CD1c-positive myeloid dendritic cell (primary cell): Measurements from ENCODE around the gene CPO.
A peak's percentile ranks its signal among the peaks of the same experiment; 100 is the strongest.

Experiments
- DNase-seq: peaks from one replicate; pipeline ENCODE4 v3.0.0-alpha.2; 2016; ENCODE audit errors: extremely low spot score

The CPO gene

DNA sequence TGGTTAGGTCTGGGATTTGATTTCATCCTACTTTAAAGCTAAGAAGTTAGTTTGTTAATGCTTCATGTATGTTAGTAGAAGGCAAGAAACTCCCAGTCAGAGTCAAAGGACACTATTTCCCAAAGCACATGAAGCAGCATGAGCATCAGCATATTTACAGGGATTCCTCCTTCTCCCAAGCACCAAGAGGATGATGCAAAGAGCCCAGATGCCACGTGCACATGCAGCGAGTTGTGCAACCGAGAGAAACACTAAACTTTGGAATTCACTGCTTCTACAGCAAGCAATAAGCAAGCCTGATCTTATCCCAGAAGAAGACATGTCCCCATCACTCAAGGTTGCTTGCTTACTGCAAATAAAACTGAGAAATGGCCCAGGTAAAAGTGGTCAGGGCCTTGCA is 32.5 kb downstream of the CPO start:
- no peak for DNase-seq

DNA sequence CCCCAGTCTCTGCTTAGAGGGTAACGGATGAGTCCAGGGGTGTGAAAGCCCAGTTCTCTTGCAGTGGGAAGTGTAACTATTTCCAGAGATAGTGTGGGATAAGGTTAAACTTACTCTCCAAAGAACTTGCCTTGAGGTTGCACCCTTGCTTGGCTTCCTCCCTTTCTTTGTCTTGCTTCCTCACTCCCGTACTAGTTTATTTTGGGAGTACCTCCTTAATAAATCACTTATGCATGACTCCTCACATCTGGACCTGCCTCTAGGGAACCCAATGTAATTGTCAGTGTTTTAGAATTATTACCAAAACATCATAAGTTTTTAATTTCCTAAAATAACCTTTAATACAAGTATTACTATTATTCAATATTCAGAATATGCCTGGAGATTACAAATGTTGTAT is 35.2 kb downstream of the CPO start:
- DNase-seq: no peak

DNA sequence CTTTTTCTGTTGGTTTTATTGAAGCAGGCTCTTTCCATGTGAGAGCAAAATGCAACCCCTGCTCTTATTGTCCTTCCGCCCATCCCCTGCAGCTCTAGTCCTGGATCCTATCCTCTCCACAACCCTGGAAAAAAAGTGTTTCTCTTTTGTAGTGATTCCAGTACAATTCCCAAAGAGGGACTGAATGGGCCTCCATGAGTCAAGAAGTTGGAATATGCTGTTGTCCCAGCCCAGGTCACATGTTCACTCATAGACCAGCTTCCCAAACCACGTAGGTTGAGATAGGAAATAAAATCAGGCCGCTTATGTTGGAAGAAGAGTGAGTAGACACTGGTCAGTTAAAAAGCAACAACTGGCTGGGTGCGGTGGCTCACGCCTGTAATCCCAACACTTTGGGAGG is 39.4 kb downstream of the CPO start:
- no peak for DNase-seq

DNA sequence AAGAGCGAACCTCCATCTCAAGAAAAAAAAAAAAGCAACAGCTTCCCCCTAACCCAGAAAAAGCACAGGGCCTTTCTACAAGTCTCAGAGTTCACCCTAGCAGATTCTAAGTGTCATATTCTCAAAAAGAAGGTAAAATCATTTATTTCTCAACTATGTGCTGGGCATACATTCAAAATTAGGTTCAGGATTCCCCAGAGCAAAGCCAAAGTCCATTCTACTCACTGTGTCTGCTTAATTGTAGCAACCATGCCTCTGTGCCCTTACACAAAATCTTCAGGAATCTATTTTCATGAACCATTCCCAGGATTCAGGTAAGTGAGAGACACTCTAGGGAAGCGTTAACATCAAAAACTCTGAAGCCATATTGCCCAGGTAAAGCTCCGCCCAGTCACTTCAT is 40.0 kb downstream of the CPO start:
- DNase-seq: no peak

DNA sequence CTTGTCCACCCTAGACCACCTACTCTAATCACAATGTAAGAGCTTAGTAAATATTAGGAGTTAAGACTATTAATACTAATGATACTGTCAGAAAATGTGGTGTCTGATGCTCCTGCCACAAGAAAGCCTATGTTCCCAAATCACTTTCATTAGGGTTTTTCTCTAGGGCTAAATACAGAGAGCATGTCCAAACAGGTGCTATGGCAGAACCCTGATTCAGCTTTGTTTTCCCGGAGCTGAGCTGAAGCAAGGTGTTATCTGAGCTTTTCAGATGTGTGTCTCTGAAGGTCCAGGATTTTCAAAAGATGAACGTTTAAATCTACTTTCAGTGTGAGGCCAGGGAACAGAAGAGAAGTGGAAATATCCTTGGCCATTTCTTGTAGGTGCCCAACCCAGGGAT is 40.6 kb downstream of the CPO start:
- DNase-seq: no peak

DNA sequence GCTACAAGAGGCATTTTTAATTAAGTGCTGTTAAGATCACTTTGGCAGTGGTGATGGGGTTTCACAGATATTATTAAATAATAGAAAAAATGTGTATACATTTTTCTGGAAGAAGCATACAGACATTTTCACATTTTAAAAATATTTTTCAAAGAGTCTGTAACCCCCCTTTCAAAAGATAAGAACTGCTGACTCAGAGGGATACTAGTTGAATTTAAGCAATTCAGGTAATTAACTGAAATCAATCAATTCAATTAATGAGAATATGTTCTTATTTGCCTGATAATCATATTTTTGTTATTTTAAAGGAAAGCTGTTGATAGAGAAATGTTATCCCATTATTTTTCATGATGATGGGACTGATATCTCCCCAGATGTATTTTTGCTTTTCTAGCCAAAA is 41.1 kb downstream of the CPO start:
- DNase-seq: no peak

DNA sequence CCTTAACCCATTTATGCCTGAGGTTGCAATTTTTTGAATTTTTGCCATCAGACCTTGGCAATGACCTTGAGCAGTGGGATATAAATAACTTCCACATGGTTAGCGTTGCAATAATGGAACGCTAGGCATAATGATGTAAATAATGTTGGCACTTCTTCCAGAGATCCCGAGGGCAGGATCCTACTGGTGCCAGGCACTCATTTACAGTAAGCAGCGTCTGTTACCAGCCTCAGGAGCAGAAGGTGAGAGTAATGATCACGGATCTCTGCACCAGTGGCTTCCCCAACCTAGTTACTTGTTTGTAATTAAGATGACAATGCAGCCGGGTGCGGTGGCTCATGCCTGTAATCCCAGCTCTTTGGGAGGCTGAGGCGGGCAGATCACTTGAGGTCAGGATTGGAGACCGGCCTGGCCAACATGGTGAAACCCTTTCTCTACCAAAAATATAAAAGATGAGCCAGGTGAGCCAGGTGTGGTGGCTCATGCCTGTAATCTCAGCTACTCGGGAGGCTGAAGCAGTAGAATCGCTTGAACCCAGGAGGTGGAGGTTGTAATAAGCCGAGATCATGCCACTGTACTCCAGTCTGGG is 41.9 kb downstream of the CPO start:
- DNase-seq: no peak

DNA sequence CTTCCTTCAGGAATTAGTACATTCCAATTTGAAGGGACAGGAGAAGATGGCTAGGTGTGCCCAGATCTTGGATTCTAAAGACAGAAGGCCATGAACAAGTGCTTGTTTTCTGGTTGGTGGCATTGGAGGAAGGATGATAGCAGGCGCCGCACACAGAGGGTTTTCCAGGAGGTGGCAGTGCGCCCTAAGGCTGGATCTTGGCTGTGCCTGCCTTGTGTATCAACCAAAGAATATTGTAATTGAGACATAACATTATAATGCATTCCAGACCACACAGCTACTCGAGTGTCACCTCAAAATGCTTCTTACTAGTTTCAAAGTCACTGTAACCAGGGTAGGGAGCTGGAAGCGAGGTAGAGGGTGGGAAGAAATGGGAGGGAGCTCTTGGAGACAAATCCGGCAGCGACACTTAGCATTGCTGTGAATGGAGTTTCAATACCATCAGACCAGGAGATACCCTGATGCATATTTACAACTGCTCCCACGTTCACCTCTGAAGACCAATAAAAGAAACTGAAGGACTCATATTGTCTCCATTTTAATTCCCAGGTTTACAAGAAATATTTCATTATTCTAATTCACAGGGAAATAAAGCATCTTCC is 42.5 kb downstream of the CPO start:
- DNase-seq: peak; percentile 35

DNA sequence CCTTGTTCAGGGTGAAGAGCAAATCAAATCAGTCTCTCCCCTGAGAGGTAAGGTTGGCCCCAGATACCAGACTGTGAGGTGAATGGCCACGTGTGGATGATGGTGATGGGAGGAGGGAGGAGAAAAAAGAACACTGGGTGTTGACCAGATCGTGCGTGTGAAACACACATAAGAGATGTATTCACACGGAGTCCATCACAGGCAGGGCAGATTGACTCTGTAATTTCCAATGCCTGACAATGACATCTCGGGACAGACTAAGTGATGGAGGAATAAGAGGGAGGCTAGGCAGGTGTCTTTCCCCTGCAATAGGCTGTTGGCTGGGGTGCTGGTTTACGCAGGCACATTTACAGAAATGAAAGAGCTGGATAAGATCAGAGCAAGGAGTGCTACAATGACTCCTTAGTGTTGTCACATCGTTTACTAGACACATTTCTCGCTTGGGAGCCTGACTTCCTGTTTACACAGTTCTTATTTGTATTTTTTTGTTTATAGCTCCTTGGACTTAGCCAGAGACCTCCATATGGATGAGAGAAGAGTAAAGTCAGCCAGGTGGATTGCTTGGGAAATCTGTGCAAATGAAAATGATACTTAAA is 43.1 kb downstream of the CPO start:
- DNase-seq: peak; percentile 15

DNA sequence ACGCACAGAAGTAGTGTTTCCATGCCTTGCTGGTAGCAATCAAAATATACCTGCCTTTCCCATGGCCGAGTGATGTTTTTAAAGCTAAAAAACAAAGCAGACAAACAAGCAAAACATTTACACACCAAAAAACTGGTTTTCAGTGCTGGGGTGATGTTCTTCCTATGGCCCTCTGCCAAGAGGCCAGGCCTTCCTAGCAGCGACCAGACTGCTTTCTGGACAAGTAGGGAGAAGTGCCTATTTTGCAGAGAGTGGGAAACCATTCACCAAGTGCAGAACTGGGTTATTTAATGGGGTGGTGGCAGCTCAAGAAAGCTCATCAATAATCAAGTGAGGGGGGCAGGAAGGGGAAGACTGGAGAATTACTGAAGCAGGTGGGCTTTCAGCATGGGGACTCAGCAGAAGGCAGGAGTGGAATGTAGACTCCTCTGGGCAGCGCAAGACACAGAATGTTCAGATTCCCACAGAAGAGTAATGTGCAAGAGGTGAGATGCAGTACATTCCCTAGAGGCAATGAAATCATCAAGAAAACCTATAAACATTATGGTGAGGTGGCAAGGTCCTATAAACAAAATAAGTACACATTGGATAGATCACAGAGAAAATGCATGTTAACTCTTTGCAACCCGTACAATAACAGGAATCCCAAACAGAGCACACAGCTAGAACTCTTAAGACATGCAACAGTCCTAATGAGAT is 44.0 kb downstream of the CPO start:
- DNase-seq: no peak

DNA sequence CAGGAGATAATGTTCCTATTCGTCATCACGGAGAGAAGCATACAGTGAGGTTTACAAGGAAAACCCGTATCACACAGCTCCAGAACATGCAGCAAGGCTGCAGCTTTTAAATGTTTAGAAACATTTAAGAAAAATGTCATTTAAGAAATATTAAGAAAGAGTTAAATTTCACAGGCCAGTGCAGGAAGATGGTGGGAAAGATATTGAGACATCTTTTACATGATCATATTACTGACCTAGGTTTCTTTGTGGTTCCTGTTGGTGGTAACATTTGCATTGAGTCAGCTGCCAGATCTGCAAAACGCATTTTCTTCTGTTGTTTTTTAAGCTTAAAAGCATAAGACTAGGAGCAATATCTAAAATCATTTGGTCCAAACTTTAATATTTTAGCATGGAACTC is 44.9 kb downstream of the CPO start:
- DNase-seq: no peak

DNA sequence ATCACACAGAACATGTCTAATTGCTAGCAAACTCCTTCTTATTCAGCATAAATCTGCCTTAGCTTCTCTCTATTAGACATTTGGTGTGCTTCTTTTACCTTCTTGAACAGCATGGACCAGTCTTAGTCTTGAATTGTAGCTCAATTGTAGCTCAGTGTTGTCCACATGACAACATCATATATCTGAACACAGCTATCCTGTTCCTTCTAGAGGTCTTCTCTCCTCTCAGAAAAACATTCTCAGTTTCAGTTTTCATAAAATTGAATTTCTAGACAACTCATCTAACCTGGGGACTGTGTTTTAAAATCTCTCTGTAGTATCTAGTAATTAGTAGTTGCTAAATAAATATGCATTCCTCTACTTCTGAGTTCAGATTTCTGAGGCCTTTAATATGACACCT is 47.6 kb downstream of the CPO start:
- no peak for DNase-seq

DNA sequence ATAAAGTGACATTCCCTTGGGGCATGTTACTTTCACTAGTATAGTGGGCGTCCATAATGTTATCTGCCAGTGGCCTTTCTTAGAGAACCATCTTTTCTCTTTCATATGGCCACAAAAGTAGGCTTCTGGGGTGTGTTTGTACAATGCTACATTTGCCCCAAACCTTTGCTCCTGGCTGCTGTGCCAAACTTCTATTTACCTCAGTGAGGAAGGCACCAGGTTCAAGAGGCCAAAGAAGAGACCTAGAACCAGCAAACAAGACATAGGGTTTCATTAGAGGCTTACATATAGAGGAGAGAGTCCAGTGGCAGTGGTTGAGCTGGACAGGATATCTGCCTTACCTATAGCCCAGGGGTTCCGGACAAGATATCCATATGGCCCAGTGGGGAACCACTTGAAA is 48.5 kb downstream of the CPO start:
- no peak for DNase-seq

DNA sequence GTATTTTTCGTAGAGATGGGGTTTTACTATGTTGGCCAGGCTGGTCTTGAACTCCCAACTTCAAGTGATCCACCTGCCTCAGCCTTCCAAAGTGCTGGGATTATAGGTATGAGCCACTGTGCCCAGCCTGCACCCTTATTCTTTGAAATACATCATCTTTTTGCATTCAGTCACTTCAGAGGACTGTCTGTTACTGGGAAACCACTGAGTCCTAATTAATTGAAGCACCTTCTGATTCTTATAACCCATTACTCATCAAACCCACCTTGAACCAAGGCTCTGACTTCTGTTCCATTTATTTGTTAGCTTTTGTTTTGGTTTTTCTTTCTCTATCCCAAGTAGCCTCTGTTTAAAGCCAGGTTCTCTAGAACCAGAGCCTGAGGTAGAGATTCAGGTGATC is 49.6 kb downstream of the CPO start:
- DNase-seq: no peak

DNA sequence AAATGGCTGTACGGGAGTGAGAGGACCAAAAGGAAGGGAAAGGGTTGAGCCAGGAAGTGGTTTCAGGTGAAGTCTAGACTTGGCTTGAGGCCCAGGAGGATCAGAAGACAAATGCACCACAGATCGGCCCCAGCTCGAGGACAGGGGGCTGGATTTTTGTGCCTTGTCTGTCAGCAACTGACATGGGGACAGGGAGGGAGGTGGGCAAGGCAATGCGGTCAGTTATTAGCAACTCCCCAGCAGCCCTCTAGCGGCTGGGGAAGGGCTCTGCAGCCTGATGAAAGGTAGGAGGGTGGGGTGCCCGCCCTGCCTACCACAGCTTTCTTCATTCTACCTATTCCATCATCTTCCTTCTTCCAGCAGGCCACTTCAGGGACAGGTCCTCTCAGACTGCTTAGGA is 50.0 kb downstream of the CPO start:
- peak; percentile 40 for DNase-seq

DNA sequence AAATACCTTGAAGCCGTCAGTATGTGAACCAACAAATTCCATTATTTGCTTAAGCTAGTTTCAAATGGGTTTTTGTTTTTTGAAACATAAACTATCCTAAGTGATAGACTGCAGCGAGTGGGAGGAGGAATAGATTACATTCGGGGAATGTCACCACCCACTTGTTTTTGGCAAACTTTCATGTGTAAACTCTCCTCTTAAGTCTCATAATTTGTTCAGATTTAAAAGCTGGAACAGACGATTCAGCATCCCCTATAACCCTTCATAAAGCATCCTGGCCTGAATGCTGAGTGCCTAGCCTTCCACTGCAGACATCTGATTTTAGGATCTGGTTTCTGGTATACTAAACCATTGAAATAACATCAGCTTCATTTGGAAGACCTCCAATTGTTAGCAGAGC is 51.0 kb downstream of the CPO start:
- DNase-seq: no peak

DNA sequence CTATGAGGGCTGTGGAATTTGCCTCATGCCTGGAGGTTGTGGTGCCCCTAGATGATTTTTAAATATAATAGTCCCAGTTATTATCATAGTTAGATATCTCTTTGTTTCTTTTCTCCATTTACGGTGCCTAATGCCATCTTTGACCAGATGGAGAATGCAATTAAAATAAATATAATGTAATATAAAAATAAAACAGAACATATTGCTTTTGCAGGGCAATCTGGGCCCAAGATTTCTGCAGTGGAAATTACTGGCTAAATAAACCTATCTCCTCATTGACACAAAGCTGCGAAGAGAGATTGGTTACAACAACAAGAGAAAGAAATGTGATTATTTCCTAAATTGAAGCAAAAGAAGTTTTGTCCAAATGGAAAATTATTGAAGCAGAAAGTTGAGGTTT is 51.8 kb downstream of the CPO start:
- DNase-seq: no peak

DNA sequence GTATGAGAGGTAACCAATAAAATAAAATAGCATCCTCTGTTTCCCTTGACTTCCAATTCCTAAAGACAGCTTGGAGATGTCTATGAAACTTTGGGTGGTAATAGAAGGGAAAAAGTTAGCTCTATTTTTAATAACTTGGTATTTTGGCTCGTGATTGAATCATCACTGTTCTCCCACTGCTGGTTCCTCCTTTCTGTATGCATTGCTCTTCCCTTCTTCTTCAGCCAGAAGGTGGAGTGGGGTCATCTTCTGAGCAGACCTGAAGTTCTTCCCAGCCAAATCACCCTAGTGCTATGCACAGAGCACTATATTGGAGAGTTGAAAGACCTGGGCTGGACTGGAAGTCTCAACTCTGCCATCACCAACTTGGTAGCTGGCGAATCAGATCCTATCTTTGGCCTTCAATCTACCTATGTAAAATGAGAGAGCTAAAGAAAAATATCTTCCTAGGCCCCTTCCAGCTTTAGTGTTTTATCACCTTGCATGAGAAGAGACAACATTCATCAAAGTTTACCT is 54.1 kb downstream of the CPO start:
- no peak for DNase-seq

DNA sequence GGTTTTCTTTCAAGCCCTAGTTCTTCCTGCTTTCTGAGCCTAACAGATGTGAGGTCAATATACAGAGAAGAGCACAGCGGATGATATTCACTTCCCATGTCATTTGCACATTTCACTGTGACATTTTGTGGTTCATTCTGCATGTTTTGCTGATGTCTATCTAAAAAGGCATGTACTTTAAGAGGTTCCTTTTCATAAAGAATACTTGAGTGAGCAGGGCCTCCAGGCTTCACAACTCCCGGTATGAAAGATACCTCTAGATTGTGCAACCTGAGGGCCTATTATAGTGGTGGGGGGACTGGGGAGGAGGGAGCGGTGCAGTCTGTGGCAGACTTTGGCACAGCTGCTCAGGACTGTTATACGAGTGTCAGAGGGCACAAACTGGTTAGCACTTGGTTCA is 54.6 kb downstream of the CPO start:
- no peak for DNase-seq

DNA sequence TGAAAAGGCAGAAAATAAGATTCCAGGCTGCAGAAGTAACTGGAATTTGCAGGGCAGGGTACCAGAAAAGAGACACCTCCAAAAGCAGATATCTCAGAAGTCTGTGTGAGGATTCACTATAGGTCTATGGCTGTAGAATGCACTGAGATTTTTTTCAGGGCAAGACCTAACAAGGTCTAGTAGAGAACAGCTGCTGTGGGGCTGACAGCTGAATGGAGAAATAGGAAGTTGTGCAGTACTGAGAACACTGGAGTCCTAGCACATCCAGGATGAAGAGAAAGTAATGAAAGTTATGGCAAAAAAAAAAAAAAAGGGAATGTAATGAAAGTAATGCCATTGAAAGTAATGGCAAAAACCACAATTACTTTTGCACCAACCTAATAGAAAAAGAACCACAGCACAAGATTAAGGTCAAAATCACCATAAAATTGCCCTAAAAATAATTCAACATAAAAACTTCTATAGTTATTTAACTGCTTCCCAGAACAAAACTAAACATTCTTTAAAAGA is 57.3 kb downstream of the CPO start:
- no peak for DNase-seq

DNA sequence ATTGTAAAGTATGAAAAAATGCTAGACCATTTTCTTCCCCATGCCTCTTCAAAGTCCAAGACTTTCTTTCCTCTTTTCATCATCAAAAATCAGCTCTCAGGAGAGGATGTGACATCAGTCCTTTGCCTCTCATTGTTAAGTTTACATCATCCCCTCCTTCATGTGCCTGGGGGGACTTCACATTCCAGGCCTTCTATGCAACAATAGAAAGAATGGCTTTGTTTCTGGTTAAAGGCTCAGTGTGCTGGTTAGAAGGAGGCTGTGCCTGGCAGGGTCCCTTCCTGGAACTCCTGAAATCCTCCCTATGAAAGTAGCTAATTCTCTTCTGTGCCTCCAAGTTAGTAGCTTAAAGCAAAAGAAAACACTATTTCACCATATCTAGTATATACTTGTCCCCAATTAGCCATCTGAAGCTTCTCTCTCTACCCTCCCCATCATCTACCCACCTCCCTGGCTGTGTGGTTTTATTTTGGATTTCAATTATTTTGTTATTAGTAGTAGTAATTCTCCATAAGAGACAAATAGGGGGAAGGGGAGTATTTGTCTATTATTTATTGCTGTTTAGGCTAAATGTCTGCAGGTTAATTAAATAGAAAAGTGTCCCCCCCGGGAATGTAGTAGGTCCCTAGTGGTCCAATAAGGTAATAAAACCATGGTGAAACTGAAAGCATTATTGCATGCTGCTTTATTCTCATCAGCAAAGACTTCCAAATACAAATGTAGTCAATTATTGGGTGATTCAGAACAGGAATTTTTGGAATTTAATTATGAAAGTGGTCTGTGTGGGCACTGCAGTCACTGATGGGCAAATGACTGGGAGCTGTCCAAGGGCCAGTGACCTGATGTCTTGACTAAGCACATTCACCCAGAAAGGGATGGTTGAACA is 69.0 kb downstream of the CPO start:
- no peak for DNase-seq

DNA sequence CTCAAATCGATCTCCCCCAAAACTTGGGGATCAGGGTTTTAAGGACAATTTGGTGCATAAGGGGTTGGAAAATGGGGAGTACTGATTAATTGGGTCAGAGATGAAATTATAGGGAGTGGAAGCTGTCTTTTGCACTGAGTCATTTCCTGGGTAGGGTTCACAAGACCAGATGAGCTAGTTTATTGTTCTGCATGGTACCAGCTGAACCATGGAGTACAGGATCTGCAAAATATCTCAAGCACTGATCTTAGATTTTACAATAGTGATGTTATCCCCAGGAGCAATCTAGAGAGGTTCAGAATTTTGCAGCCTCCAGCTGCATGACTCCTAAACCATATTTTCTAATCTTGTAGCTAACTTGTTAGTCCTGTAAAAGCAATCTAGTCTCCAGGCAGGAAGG is 73.1 kb downstream of the CPO start:
- no peak for DNase-seq
